ENCODE results near the gene COMT. TPM values are rescaled to one million over a fixed set of nuclear protein-coding genes. Genes with fewer than 3 reads are reported as not detected.

COMT gene
- total and polyA plus RNA-seq, 9 of the 15 experiments (the other 6 are each of a cell fraction or from before 2014, with no cell fraction given), result 12.5 to 351 (median 155) TPM

DNA sequence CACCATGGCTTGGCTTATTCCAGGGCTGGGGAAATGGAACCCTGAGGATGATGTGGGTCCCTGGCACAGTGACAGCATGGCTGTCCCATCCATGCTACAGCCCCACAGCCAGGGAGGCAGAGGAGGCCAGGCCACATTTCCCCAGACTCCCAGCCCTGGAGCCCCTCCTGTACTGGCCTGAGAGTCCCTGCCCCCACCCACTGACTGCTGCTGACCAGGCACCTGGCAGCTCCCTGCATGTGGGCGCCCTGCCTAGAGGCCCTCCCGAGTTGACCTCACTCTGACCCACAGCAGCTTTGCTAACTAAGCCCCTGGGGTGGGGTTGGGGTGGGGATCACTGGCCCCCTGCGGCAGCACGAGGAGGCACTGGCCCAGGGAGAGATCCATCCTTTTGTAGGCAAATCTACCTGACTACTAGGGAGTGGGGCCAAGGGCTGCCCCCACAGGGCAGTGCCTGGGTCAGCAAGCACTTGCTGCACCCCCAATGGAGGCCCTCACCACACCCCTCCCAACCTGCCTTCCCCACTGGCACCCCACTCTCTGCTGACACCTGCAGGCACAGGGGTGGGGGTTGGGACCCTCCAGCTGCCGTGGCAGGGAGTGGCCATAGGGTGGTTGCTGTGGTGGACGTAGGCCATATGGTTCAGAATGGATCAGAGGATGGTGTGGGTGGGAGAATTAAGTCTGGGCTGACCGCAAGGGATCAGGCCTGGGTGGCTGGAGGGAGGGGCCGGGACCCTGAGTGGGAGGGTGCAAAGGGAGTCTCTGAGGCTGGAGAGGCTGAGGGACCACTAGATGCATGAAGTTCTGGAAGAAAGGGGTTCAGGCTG, 57.6 kb downstream of the COMT start (continued):
- TF ChIP-seq CTCF (IDR thresholded peaks at IDR 0.05 in 2 of 3, conservative IDR thresholded peaks at IDR 0.05 in 1 of 3; ENCODE audit: insufficient read depth in 2 of 3, low read depth in 1 of 3, low read length in 3 of 3) (peak in 1 of 3 experiments; percentile 16; a peak in 1 of 6 replicates), CHAMP1 (IDR thresholded peaks at IDR 0.05) (no peak), ZNF764 (CRISPR knock-in tag; IDR thresholded peaks at IDR 0.05; ENCODE audit: low read depth) (peak; percentile 14; the same call in 1 of the 2 replicates)
- TF ChIP-seq, protein P1, sequence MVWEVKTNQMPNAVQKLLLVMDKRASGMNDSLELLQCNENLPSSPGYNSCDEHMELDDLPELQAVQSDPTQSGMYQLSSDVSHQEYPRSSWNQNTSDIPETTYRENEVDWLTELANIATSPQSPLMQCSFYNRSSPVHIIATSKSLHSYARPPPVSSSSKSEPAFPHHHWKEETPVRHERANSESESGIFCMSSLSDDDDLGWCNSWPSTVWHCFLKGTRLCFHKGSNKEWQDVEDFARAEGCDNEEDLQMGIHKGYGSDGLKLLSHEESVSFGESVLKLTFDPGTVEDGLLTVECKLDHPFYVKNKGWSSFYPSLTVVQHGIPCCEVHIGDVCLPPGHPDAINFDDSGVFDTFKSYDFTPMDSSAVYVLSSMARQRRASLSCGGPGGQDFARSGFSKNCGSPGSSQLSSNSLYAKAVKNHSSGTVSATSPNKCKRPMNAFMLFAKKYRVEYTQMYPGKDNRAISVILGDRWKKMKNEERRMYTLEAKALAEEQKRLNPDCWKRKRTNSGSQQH (CRISPR knock-in tag; IDR thresholded peaks at IDR 0.05), result no peak
